GM18870 (cell line): ENCODE measurements around the gene MYH7B.

Source experiments
- ATAC-seq: cut with Tn5 transposase; IDR thresholded peaks from one replicate; pipeline ENCODE4 v1.9.1; 2021; ENCODE audit warnings: moderate library complexity; ENCODE audit not compliant: unreplicated experiment

MYH7B gene

DNA sequence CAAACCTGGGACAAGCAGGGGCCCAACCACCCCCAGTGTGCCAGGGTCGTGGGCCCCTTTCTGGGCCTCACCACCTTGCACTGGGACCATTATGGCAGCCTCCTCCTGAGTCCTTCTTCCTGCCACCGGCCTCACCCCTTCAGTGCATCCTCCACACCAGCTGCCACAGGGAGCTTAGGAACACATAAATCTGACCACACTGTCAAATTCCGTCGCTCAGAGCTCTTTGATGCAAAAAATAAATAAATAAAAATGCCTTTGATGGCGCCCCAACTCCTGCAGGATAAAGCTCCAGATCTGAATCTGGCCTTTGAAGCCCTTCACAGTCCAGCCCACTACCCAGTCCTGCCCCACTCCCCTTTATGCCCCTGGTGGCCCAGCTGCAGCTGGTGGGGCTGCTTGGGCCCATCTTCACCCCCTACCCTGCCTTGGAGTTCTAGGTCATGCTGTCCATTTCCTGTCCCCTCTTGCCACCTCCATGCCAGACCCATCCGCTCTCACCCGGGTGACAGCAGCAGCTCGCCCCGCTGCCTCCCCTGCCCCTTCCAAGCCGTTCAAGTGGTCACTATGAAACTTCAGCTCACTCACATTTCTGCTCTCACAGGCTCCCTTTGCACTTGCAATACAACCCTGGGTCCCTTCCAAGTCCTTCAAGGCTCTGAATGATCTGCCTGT lies 16.0 kb downstream of the MYH7B start:
- ATAC-seq = no peak

- ATAC-seq = no peak
Measured at GRCh38 chr20:34974246-34974645, 18.6 kb downstream of the MYH7B start.

DNA sequence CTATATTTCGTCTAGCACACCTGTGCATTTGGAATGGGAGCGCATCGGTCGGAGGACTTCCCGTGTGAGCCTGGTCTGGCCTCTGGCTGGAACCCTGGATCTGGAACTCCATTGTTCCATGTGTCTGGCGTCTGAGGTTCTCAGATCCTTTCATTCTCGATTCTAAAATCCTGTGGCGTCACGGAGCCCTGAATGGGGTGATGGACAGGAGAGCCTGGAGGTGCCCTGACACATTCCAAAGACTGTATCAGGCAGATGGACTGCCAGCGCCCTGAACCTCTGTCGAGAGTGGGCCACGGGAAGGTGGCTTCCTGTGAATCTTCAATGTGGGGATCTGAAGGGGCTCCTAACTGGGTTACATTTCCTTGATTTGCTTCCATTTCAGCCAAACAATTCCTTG lies 20.6 kb downstream of the MYH7B start:
- no peak for ATAC-seq

- ATAC-seq = no peak
Measured at GRCh38 chr20:34977365-34978091, 21.9 kb downstream of the MYH7B start.

GRCh38 chr20:34978092-34978744 lies 22.6 kb downstream of the MYH7B start:
- ATAC-seq = no peak

- no peak for ATAC-seq
Measured at GRCh38 chr20:34979366-34980153, 23.9 kb downstream of the MYH7B start.

DNA sequence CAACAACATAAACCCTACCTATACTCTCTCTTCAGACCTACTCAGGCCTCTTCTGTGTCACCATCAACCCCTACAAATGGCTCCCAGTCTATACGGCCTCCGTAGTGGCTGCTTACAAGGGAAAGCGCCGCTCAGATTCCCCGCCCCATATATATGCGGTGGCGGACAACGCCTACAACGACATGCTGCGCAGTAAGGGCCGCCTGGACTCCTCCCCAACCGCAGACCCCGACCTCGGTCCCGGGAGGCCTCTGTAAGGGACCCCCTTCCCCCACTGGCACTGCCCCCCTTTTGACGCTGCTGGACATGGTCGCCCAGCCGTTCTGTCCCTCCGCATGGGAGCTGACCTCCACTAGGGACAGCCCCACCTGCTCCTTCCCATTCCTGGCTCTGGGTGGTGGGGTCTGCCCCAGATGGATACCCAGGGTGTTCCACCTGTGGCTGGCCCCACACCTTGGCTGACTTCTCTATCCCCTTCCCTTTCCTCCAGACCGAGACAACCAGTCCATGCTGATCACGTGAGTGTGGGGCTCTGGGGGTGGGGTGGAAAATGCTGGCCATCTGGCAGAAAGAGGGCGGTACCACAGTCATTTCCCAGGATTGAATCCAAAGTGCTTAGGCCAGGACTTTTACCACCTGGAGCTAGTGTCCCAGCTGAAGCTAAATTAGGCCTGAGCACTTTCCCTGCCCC lies 25.0 kb downstream of the MYH7B start:
- ATAC-seq = no peak

- no peak for ATAC-seq
Measured at GRCh38 chr20:34982270-34983088, 26.8 kb downstream of the MYH7B start.

- no peak for ATAC-seq
Measured at GRCh38 chr20:34983089-34983820, 27.6 kb downstream of the MYH7B start.

- no peak for ATAC-seq
Measured at GRCh38 chr20:34983995-34984735, 28.5 kb downstream of the MYH7B start.

DNA sequence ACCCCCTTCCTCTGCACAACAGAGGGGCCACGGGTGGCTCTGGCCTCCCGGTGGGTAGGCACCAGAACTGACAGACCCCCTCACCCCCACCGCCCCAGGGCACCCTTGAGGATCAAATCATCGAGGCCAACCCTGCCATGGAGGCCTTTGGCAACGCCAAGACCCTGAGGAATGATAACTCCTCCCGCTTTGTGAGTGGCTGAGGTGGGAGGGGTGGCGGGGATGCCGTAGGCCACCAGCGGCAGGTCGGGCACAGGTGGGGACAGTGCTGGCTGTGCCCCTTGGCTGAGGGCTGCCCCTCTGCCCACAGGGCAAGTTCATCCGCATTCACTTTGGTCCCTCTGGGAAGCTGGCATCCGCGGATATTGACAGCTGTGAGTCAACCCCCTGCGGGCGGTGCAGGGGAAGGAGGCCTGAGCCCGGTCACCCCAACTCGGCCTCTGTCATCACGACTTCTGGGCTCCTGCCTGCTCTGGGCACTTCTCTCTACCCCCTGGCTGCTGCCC lies 29.1 kb downstream of the MYH7B start:
- no peak for ATAC-seq

GRCh38 chr20:34985461-34986310 lies 30.0 kb downstream of the MYH7B start:
- no peak for ATAC-seq

DNA sequence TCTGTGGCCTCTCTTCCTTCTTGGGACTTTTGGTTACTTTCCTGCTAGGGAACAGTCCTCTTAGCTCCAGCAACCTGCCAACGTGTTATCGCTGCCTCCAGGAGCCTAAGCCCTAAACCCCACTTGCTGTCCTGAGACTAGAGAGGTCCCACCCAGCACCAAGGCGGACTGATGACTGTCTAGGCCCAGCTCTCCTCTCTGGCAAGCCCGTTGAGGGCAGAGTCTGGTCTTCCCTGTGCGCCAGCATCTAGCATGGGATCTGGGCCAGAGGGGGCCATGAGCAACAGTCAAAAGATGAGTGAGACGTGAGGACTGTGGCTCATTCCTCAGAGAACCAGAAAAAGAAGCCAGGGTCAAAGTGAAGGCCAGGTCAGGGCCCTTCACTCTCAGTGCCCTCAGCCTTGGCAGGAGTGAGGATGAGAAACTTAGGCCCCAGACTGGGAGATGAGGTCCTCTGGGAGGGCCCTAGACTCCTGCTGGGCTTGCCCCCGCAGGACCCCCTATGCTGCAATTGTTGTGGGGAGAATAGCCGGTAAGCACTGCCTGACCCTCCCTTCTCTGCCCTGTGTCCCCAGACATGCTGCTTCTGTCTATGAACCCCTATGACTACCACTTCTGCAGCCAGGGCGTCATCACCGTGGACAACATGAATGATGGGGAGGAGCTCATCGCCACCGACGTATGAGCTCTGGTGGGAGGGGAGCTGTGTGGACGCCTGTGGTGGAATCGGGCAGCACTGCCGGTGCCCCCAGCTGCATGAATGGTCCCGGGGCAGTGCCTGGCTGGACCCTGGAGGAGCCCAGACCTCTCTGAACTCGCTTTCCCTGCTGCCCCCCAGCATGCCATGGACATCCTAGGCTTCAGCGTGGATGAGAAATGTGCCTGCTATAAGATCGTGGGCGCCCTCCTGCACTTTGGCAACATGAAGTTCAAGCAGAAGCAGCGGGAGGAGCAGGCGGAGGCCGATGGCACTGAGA lies 30.9 kb downstream of the MYH7B start:
- no peak for ATAC-seq

DNA sequence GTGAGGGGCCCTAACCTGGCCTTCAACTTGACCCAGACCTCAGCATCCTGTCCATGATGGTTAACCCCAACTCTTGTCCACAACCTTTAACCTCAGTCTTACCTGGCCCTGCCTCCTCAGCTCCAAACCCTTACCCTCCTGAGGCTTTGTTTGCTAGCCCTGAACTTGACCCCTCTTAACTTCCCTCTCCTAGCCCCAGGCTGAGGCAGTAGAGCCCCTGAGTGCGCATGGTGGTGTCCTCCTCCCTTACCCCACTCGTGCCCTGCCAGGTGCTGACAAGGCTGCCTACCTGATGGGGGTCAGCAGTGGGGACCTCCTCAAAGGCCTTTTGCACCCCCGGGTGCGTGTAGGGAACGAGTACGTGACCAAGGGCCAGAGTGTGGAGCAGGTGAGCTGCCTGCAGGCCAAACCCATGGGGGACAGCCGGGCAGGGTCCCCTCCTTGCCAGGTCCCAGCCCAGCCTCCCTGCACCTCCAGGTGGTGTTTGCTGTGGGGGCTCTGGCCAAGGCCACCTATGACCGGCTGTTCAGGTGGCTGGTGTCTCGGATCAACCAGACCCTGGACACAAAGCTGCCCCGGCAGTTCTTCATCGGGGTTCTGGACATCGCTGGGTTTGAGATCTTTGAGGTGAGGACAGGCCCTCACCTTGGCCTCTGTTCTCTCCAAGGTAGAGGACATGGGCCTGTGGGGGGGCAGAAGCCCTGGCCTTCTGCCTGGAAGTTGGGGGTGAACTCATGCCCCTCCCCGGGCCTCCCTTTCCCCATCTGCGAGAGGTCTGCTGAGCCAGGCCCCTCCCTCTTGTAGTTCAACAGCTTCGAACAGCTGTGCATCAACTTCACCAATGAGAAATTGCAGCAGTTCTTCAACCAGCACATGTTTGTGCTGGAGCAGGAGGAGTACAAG lies 31.9 kb downstream of the MYH7B start:
- no peak for ATAC-seq

GRCh38 chr20:34988191-34988540 lies 32.5 kb downstream of the MYH7B start:
- no peak for ATAC-seq
